Activated CD4-positive, alpha-beta memory T cell treated with anti-CD3 and anti-CD28 coated beads, Interleukin-2, amount 10 ng/mL, durations not matched to agents 7 days and 5 days (primary cell): Measurements from ENCODE around the gene HOOK2. TPM values are rescaled to one million over a fixed set of nuclear protein-coding genes. Genes with fewer than 3 reads are reported as not detected.
A peak's percentile ranks its signal among the peaks of the same experiment; 100 is the strongest.
"Not testable (repeated sequence)": the region's sequence is repeated elsewhere in the genome, so short reads cannot be mapped to it uniquely, and the experiment has no call there.

Experiments
- CTCF ChIA-PET: fragments of 350-600 bp; sonication (Branson Sonifier 250); formaldehyde crosslinking; loops from one replicate; lab custom pipeline; 2021; ENCODE audit warnings: antibody characterized with exemption, inconsistent platforms; lab: Charles Lee
- POLR2A ChIA-PET: fragments of 350-600 bp; sonication (Branson Sonifier 250); formaldehyde crosslinking; loops from one replicate; lab custom pipeline; 2021; ENCODE audit warnings: antibody characterized with exemption; lab: Charles Lee
- DNase-seq: peaks from one replicate; pipeline ENCODE4 v3.0.0-alpha.2; 2020
- H3K27ac Mint-ChIP-seq: one replicate; pipeline ENCODE4 v1.8.0; 2021; ENCODE audit warnings: mild to moderate bottlenecking, mixed read lengths
- H3K27me3 Mint-ChIP-seq: one replicate; pipeline ENCODE4 v1.8.0; 2021; ENCODE audit warnings: mixed read lengths
- H3K36me3 Mint-ChIP-seq: one replicate; pipeline ENCODE4 v1.8.0; 2021; ENCODE audit warnings: low read depth, mixed read lengths
- H3K4me1 Mint-ChIP-seq: one replicate; pipeline ENCODE4 v1.8.0; 2021; ENCODE audit warnings: mixed read lengths
- H3K4me3 Mint-ChIP-seq: one replicate; pipeline ENCODE4 v1.8.0; 2021; ENCODE audit warnings: mild to moderate bottlenecking, mixed read lengths
- H3K9me3 Mint-ChIP-seq: one replicate; pipeline ENCODE4 v1.8.0; 2021; ENCODE audit warnings: mixed read lengths
- total RNA-seq, 2 experiments: library from RNA; stranded (reverse); gene quantifications; one replicate each; pipeline ENCODE4 v1.2.3, GENCODE V29; 2021

Gene HOOK2
- 10 to 100 TPM; 17.0 to 17.8 TPM for total RNA-seq

GRCh38 chr19:12774588-12775555 lies at the start of gene HOOK2:
Gene HOOK2 (minus strand): TSS chr19:12775552. CDS start chr19:12775449, 103 bp downstream.
- Mint-ChIP-seq H3K4me3 (peak within 1 kb of the TSS; percentile 63), H3K4me1 (peaks cover 42% of the 10 kb centered on the region), H3K27me3 (no peaks in the 10 kb centered on the region), H3K27ac (peak within 1 kb of the TSS; percentile 71), H3K9me3 (no peaks in the 10 kb centered on the region), H3K36me3 (no peaks in the 10 kb centered on the region)
- no peak for DNase-seq
- ChIA-PET POLR2A (interaction anchor here (16.7 kb wide), 1 partner anchor 23 kb away, joined by 574 read pairs; the partner anchor contains the start of genes JUNB, PRDX2 and THSD8), CTCF (interaction anchor here (1.2 to 4.2 kb wide), 5 partner anchors 14 to 190 kb away, joined by 3 to 80 read pairs (median 10); partner anchors contain the start of gene JUNB)

GRCh38 chr19:12821761-12822160 lies 46.4 kb upstream of the HOOK2 start:
- no peak overlapping the region for H3K27ac Mint-ChIP-seq
- no peak overlapping the region for H3K4me3 Mint-ChIP-seq
- DNase-seq: no peak
- H3K9me3 Mint-ChIP-seq: no peaks in the 10 kb centered on the region
- H3K36me3 Mint-ChIP-seq: no peaks in the 10 kb centered on the region
- CTCF ChIA-PET: interaction anchor here (1.0 kb wide), 1 partner anchor 62 kb away, joined by 3 read pairs; no protein-coding TSS in a partner anchor
- peaks cover 9% of the 10 kb centered on the region for H3K4me1 Mint-ChIP-seq
- H3K27me3 Mint-ChIP-seq: peaks cover 11% of the 10 kb centered on the region
- POLR2A ChIA-PET: no interaction called here

GRCh38 chr19:12817810-12818209 lies 42.5 kb upstream of the HOOK2 start:
- H3K27me3 Mint-ChIP-seq, H3K27ac Mint-ChIP-seq, DNase-seq, H3K4me3 Mint-ChIP-seq, H3K4me1 Mint-ChIP-seq, H3K9me3 Mint-ChIP-seq: not testable (repeated sequence)
- H3K36me3 Mint-ChIP-seq: peaks cover 16% of the 10 kb centered on the region
- ChIA-PET POLR2A (interaction anchor here (1.4 kb wide), 1 partner anchor 25 kb away, joined by 4 read pairs; no protein-coding TSS in a partner anchor), CTCF (interaction anchor here (0.6 to 0.7 kb wide), 2 partner anchors 45 to 207 kb away, joined by 3 to 4 read pairs; partner anchors contain the start of genes ZNF490 and ZNF791)

- not testable (repeated sequence) for H3K4me3 Mint-ChIP-seq, H3K4me1 Mint-ChIP-seq
These were observed 41.8 kb upstream of the HOOK2 start for GRCh38 chr19:12817188-12817587.

DNA sequence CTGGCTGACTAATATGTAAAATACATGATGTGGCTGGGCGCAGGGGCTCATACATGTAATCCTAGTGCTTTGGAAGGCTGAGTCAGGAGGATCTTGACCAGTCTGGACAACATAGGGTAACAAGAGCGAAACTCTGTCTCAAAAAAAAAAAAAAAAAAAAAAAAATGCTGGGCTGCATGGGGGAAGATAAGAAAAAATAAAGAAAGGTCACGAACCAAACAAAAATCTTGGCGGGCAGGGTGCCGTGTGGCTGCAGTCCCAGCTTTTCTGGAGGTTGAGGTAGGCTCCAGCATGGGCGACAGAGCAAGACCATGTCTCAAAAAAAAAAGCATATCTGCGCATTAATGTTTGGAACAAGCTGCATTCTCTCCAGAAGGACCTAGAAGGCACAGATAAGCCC lies 39.7 kb upstream of the HOOK2 start:
- CTCF ChIA-PET: interaction anchor here (0.6 to 0.7 kb wide), 2 partner anchors 14 to 147 kb away, joined by 3 to 6 read pairs; no protein-coding TSS in a partner anchor
- no peak for DNase-seq
- Mint-ChIP-seq H3K27ac (no peak overlapping the region), H3K4me3 (no peak overlapping the region), H3K36me3 (peaks cover 24% of the 10 kb centered on the region), H3K9me3 (no peaks in the 10 kb centered on the region), H3K27me3 (no peaks in the 10 kb centered on the region), H3K4me1 (no peaks in the 10 kb centered on the region)
- POLR2A ChIA-PET: no interaction called here

More at GRCh38 chr19:12817188-12817587, 41.8 kb upstream of the HOOK2 start:
- H3K27ac Mint-ChIP-seq, DNase-seq, H3K9me3 Mint-ChIP-seq, CTCF ChIA-PET, H3K27me3 Mint-ChIP-seq: not testable (repeated sequence)
- peaks cover 20% of the 10 kb centered on the region for H3K36me3 Mint-ChIP-seq
- POLR2A ChIA-PET: interaction anchor here (1.4 kb wide), 1 partner anchor 24 kb away, joined by 4 read pairs; no protein-coding TSS in a partner anchor

GRCh38 chr19:12806242-12807081 lies 31.1 kb upstream of the HOOK2 start, which contains the start of gene RNASEH2A:
Gene RNASEH2A (plus strand): TSS chr19:12806584. CDS start chr19:12806674, 90 bp downstream.
- Mint-ChIP-seq H3K27me3 (no peaks in the 10 kb centered on the region), H3K4me3 (peak within 1 kb of the TSS; percentile 95), H3K36me3 (peaks cover 24% of the 10 kb centered on the region), H3K9me3 (no peaks in the 10 kb centered on the region), H3K27ac (peak within 1 kb of the TSS; percentile 83), H3K4me1 (peaks cover 32% of the 10 kb centered on the region)
- CTCF ChIA-PET: interaction anchor here (0.6 to 2.9 kb wide), 12 partner anchors 9 to 192 kb away, joined by 3 to 16 read pairs (median 3); partner anchors contain the start of genes JUNB and RTBDN
- POLR2A ChIA-PET: interaction anchor here (0.5 to 2.1 kb wide), 12 partner anchors 11 to 207 kb away, joined by 3 to 14 read pairs (median 4); partner anchors contain the start of genes GET3, JUNB and TRIR
- peak; percentile 92 for DNase-seq

DNA sequence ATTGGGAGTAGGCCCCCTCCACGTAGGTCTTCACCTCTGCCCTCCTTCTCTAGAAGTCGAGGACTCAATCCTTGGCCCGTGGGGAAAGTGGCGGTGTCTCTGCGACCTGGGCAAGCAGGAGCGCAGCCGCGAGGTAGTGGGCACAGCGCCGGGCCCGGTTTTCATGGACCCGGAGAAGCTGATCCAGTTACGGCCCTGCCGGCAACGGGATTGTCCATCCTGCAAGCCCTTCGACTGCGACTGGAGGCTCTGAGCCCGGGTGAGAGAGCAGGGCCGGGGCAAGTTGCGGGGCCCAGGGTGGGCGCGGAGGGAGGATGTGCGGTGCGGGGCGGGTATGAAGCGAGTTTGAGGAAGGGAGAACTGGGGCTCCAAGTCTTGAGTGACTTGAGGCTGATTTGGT lies 28.7 kb upstream of the HOOK2 start:
- peaks cover 31% of the 10 kb centered on the region for H3K36me3 Mint-ChIP-seq
- no peak for DNase-seq
- no peak overlapping the region for H3K4me3 Mint-ChIP-seq

GRCh38 chr19:12802267-12803106 lies 27.1 kb upstream of the HOOK2 start:
- no peaks in the 10 kb centered on the region for H3K27me3 Mint-ChIP-seq
- peaks cover 27% of the 10 kb centered on the region for H3K36me3 Mint-ChIP-seq
- peak overlapping the region; percentile 18 for H3K27ac Mint-ChIP-seq
- ChIA-PET POLR2A (interaction anchor here (0.7 to 14.7 kb wide), 8 partner anchors 10 to 135 kb away, joined by 3 to 574 read pairs (median 6); partner anchors contain the start of genes GET3, HOOK2, JUNB and TRIR), CTCF (interaction anchor here (0.7 to 13.9 kb wide), 6 partner anchors 11 to 83 kb away, joined by 3 to 419 read pairs (median 4); partner anchors contain the start of gene JUNB)
- H3K4me3 Mint-ChIP-seq: peak overlapping the region; percentile 87
- H3K4me1 Mint-ChIP-seq: peaks cover 43% of the 10 kb centered on the region
- no peak for DNase-seq
- H3K9me3 Mint-ChIP-seq: no peaks in the 10 kb centered on the region

More for the DNA sequence above, 28.7 kb upstream of the HOOK2 start:
- Mint-ChIP-seq H3K4me1 (peaks cover 47% of the 10 kb centered on the region), H3K27me3 (no peaks in the 10 kb centered on the region), H3K27ac (no peak overlapping the region), H3K9me3 (no peaks in the 10 kb centered on the region)
- ChIA-PET POLR2A (interaction anchor here (0.9 to 14.7 kb wide), 4 partner anchors 9 to 70 kb away, joined by 3 to 574 read pairs (median 36); partner anchors contain the start of genes HOOK2, JUNB and TRIR), CTCF (interaction anchor here (1.6 to 13.9 kb wide), 2 partner anchors 26 to 41 kb away, joined by 5 to 419 read pairs; no protein-coding TSS in a partner anchor)

DNA sequence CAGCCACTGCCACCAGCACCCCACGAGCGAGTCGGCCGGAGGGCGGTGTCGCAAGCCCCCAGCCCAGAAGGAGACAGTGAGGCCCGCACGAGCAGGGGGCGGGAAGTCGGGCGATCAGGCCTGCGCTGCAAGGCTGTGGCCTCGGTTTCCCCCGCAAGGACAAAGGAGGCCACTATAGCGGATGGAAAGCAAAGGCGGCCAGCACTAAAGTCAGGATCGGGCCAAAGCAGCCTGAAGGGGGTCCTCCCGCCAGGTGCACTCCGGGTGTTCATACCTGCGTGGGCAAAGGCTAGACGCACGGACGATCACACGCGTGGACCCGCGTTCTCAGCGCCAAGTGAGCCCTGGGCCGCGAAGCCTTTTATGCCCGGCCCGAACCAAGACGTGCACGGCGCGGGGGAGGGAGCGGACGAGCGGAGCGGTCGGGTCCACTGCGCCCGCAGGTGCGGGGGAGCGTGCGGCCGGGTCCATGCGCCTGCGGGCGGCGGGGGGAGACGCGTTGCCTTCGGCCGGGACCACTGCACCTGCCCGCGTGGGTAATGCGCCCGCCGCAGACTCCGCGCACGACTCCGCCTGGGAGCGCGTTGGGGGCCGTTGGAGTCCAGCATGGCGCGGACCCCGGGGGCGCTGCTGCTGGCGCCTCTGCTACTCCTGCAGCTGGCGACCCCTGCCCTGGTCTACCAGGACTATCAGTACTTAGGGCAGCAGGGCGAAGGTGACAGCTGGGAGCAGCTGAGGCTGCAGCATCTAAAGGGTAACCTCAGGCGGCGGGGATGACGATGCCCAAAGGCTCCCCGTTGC lies 26.3 kb upstream of the HOOK2 start, which contains the start of the genes PRDX2 and THSD8:
PRDX2 (minus strand) TSS at position 335 of the 801 bp plus-strand sequence. CDS start 539 bp downstream, outside the sequence.
THSD8 (plus strand) TSS at position 604 of the 801 bp plus-strand sequence; CDS start at position 607, 3 bp downstream.
- CTCF ChIA-PET: interaction anchor here (0.7 to 13.9 kb wide), 5 partner anchors 24 to 84 kb away, joined by 3 to 419 read pairs (median 4); no protein-coding TSS in a partner anchor
- Mint-ChIP-seq H3K9me3 (no peaks in the 10 kb centered on the region), H3K36me3 (peaks cover 23% of the 10 kb centered on the region)

GRCh38 chr19:12800923-12801465 lies 25.6 kb upstream of the HOOK2 start:
- peak overlapping the region; percentile 87 for H3K4me3 Mint-ChIP-seq
- H3K27ac Mint-ChIP-seq: peak overlapping the region; percentile 64
- H3K36me3 Mint-ChIP-seq: peaks cover 25% of the 10 kb centered on the region
- no peaks in the 10 kb centered on the region for H3K9me3 Mint-ChIP-seq
- DNase-seq: peak; percentile 34
- no peaks in the 10 kb centered on the region for H3K27me3 Mint-ChIP-seq
- ChIA-PET POLR2A (interaction anchor here (0.7 to 14.7 kb wide), 8 partner anchors 9 to 137 kb away, joined by 3 to 574 read pairs (median 6); partner anchors contain the start of genes CALR, HOOK2, JUNB and TRIR), CTCF (interaction anchor here (1.4 to 13.9 kb wide), 3 partner anchors 24 to 46 kb away, joined by 5 to 419 read pairs (median 183); no protein-coding TSS in a partner anchor)
- peaks cover 37% of the 10 kb centered on the region for H3K4me1 Mint-ChIP-seq

More for the DNA sequence above, 26.3 kb upstream of the HOOK2 start, which contains the start of the genes PRDX2 and THSD8:
- H3K27ac Mint-ChIP-seq: peak within 1 kb of the TSS; percentile 64
- POLR2A ChIA-PET: interaction anchor here (0.7 to 14.7 kb wide), 9 partner anchors 10 to 136 kb away, joined by 3 to 574 read pairs (median 4); partner anchors contain the start of genes GET3, HOOK2, JUNB and TRIR
- DNase-seq: peak; percentile 83
- H3K4me1 Mint-ChIP-seq: peaks cover 37% of the 10 kb centered on the region
- no peaks in the 10 kb centered on the region for H3K27me3 Mint-ChIP-seq
- H3K4me3 Mint-ChIP-seq: peak within 1 kb of the TSS; percentile 87
